ENCODE results near the gene CACFD1. TPM values are rescaled to one million over a fixed set of nuclear protein-coding genes. Genes with fewer than 3 reads are reported as not detected.
"Not testable (repeated sequence)": the region's sequence is repeated elsewhere in the genome, so short reads cannot be mapped to it uniquely, and the experiment has no call there.

The CACFD1 gene
- total RNA-seq, 1 experiment from 2014 or later: 2.6 TPM

GRCh38 chr9:133440874-133441273 lies 18.9 kb upstream of the CACFD1 start:
- DNase-seq (ENCODE audit: low read depth): no peak

- DNase-seq (ENCODE audit: low read depth): no peak
Measured at GRCh38 chr9:133441571-133441970, 18.2 kb upstream of the CACFD1 start.

- DNase-seq (ENCODE audit: low read depth): no peak
Measured at GRCh38 chr9:133443248-133443647, 16.5 kb upstream of the CACFD1 start.

GRCh38 chr9:133443982-133444381 lies 15.8 kb upstream of the CACFD1 start:
- DNase-seq (ENCODE audit: low read depth): peak; percentile 55

- DNase-seq (ENCODE audit: low read depth): no peak
Measured at GRCh38 chr9:133445293-133445969, 14.3 kb upstream of the CACFD1 start.

GRCh38 chr9:133448487-133448972 lies 11.2 kb upstream of the CACFD1 start:
- DNase-seq (ENCODE audit: low read depth): no peak

- DNase-seq (ENCODE audit: low read depth): peak; percentile 92
Measured at GRCh38 chr9:133449760-133450159, 10.0 kb upstream of the CACFD1 start.

GRCh38 chr9:133451865-133452264 lies 7.9 kb upstream of the CACFD1 start:
- not testable (repeated sequence) for DNase-seq (ENCODE audit: low read depth)

GRCh38 chr9:133452562-133452961 lies 7.2 kb upstream of the CACFD1 start:
- DNase-seq (ENCODE audit: low read depth): no peak

- DNase-seq (ENCODE audit: low read depth): peak; percentile 43
Measured at GRCh38 chr9:133453651-133454050, 6.1 kb upstream of the CACFD1 start.

GRCh38 chr9:133454325-133454724 lies 5.5 kb upstream of the CACFD1 start:
- no peak for DNase-seq (ENCODE audit: low read depth)

- DNase-seq (ENCODE audit: low read depth): no peak
Measured at GRCh38 chr9:133454943-133455673, 4.7 kb upstream of the CACFD1 start.

- no peak for DNase-seq (ENCODE audit: low read depth)
Measured at GRCh38 chr9:133455936-133456335, 3.8 kb upstream of the CACFD1 start.

- no peak for DNase-seq (ENCODE audit: low read depth)
Measured at GRCh38 chr9:133456409-133456808, 3.4 kb upstream of the CACFD1 start.

GRCh38 chr9:133457233-133457632 lies 2.5 kb upstream of the CACFD1 start:
- no peak for DNase-seq (ENCODE audit: low read depth)

- DNase-seq (ENCODE audit: low read depth): no peak
Measured at GRCh38 chr9:133457748-133458147, 2.0 kb upstream of the CACFD1 start.

GRCh38 chr9:133458643-133459312 lies 1.0 kb upstream of the CACFD1 start:
- no peak for DNase-seq (ENCODE audit: low read depth)

GRCh38 chr9:133460405-133461175 lies 812 bp downstream of the CACFD1 start:
- peak; percentile 42 for DNase-seq (ENCODE audit: low read depth)

GRCh38 chr9:133461975-133462374 lies 2.2 kb downstream of the CACFD1 start:
- DNase-seq (ENCODE audit: low read depth): no peak

GRCh38 chr9:133463234-133463863 lies 3.6 kb downstream of the CACFD1 start:
- no peak for DNase-seq (ENCODE audit: low read depth)

GRCh38 chr9:133463864-133464615 lies 4.3 kb downstream of the CACFD1 start:
- no peak for DNase-seq (ENCODE audit: low read depth)

All from Daoy (cell line).